ENCODE data around the gene ANXA2R.

The ANXA2R gene

DNA sequence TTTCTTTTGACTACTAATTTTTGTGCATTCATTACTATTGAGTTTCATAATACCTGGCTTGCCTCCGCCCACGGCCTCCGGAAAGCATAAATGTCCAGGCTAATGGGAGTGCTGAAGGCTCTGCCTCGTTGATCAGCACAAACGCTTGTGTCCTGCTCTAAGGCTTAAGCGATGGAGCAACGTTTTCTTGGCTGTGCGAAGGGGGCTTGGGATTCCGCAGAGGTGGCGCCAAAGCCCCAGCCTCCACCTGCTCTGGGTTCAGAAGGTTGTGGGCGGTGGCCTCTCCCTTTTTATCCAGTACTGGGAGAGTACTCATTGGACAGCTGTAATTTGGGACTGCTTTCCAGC lies 19.7 kb downstream of the ANXA2R start:
- H3K27me3 ChIP-seq (replicated peaks in 2 of 5; ENCODE audit: control insufficient read depth in 4 of 5, insufficient read depth in 5 of 5, low read length in 4 of 5): no peaks in the 10 kb centered on the region
- POLR2A ChIA-PET: interaction anchor here (1.0 to 5.0 kb wide), 5 partner anchors 11 to 71 kb away, joined by 4 to 35 read pairs (median 10); no protein-coding TSS in a partner anchor
- 1% methylated on average over 11 of the region's 11 CpGs for WGBS (ENCODE audit: insufficient coverage)
- H3K4me1 ChIP-seq (ENCODE audit: control extremely low read depth in 1 of 4, control insufficient read depth in 4 of 4, insufficient read depth in 4 of 4, low read length in 3 of 4): peaks cover 9 to 53% (median 29%) of the 10 kb centered on the region in 4 experiments
- CTCF ChIA-PET: interaction anchor here (0.6 to 9.3 kb wide), 11 partner anchors 8 to 71 kb away, joined by 3 to 82 read pairs (median 5); partner anchors contain the start of gene ANXA2R
- H3K27ac ChIP-seq (ENCODE audit: insufficient read depth in 1 of 2, low read depth in 1 of 2, low read length in 2 of 2, poor library complexity in 1 of 2, severe bottlenecking in 2 of 2): peak overlapping the region; percentile 96 to 98
- DNase-seq: no peak
- peak overlapping the region in 6 of 7 experiments; percentile 81 to 98 (median 88) for H3K4me3 ChIP-seq (ENCODE audit: control insufficient read depth in 1 of 7, extremely low read depth in 1 of 7, insufficient read depth in 4 of 7, low read depth in 2 of 7, low read length in 6 of 7)
- no peaks in the 10 kb centered on the region for H3K36me3 ChIP-seq (ENCODE audit: control insufficient read depth in 4 of 4, insufficient read depth in 4 of 4, low read length in 3 of 4)
- no peaks in the 10 kb centered on the region for H3K9me3 ChIP-seq (ENCODE audit: control extremely low read depth in 1 of 5, control insufficient read depth in 4 of 5, insufficient read depth in 2 of 5, low read depth in 1 of 5, low read length in 4 of 5)

DNA sequence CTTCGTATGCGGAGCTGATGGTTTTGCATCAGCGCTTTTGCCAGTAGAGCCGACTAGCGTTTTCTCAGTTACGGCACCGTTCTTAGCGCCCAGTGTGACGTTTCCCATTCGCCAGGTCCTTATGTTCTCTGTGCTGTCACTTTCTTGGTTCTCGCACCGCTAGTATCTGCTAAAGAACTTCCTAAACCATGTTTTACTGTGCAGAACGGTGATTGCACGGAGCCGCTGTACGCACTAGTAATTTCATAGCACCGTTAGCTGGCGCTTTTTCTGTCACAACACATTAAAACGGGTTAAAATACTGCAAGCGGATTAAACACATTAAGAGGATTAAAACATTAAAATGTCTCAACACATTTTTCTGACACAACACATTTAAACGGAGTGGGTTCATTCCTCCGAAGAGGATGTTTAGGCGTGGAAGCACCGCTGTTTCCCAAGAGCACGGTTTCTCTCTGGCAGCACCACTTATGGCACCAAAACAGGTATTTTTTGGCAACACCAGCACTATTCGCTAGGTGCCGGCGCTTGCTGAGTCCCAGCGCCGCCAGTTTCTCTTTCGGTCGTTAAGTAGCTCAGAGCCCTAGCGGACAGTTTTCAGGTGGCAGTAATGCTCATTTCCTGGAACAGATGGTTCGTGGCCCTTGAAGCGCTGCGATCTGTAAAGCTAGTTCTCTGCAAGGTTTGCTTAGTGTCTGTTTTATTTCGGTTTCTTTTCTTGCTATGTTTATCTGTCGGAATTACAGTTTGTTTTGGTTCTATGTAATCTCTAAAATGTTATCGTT lies 20.3 kb downstream of the ANXA2R start:
- CTCF ChIA-PET: interaction anchor here (0.6 to 9.3 kb wide), 15 partner anchors 9 to 109 kb away, joined by 3 to 82 read pairs (median 6); partner anchors contain the start of gene ANXA2R
- DNase-seq: peak; percentile 96 to 98 (median 97)
- POLR2A ChIA-PET: interaction anchor here (0.7 to 5.0 kb wide), 7 partner anchors 11 to 70 kb away, joined by 3 to 35 read pairs (median 10); no protein-coding TSS in a partner anchor
- Histone ChIP-seq H3K36me3 (ENCODE audit: control insufficient read depth in 4 of 4, insufficient read depth in 4 of 4, low read length in 3 of 4) (no peaks in the 10 kb centered on the region), H3K9me3 (ENCODE audit: control extremely low read depth in 1 of 5, control insufficient read depth in 4 of 5, insufficient read depth in 2 of 5, low read depth in 1 of 5, low read length in 4 of 5) (no peaks in the 10 kb centered on the region), H3K4me3 (ENCODE audit: control insufficient read depth in 1 of 7, extremely low read depth in 1 of 7, insufficient read depth in 4 of 7, low read depth in 2 of 7, low read length in 6 of 7) (peak overlapping the region; percentile 41 to 98 (median 86)), H3K27me3 (replicated peaks in 2 of 5; ENCODE audit: control insufficient read depth in 4 of 5, insufficient read depth in 5 of 5, low read length in 4 of 5) (no peaks in the 10 kb centered on the region), H3K4me1 (ENCODE audit: control extremely low read depth in 1 of 4, control insufficient read depth in 4 of 4, insufficient read depth in 4 of 4, low read length in 3 of 4) (peaks cover 9 to 55% (median 29%) of the 10 kb centered on the region in 4 experiments), H3K27ac (ENCODE audit: insufficient read depth in 1 of 2, low read depth in 1 of 2, low read length in 2 of 2, poor library complexity in 1 of 2, severe bottlenecking in 2 of 2) (peak overlapping the region; percentile 96 to 98)
- WGBS (ENCODE audit: insufficient coverage): 0% methylated on average over 31 of the region's 39 CpGs

DNA sequence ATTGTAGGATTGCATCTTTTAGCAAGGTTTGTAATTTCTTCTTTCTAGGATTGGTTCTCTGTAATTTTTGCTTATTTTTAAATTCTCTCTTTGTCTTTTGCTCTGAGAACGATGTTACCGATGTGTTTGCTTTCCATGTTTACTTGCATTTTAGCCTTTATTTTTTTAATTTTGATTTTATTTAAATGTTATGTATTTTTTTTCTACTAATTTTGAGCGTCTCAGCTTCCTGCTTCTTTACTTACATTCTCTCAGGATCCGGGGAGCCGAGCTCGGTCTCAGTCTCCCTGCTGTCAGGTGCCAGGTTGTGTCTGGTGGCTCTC lies 20.9 kb downstream of the ANXA2R start:
- Histone ChIP-seq H3K4me1 (ENCODE audit: control extremely low read depth in 1 of 4, control insufficient read depth in 4 of 4, insufficient read depth in 4 of 4, low read length in 3 of 4) (peaks cover 9 to 55% (median 29%) of the 10 kb centered on the region in 4 experiments), H3K4me3 (ENCODE audit: control insufficient read depth in 1 of 7, extremely low read depth in 1 of 7, insufficient read depth in 4 of 7, low read depth in 2 of 7, low read length in 6 of 7) (peak overlapping the region; percentile 41 to 98 (median 86)), H3K27me3 (replicated peaks in 2 of 5; ENCODE audit: control insufficient read depth in 4 of 5, insufficient read depth in 5 of 5, low read length in 4 of 5) (no peaks in the 10 kb centered on the region), H3K9me3 (ENCODE audit: control extremely low read depth in 1 of 5, control insufficient read depth in 4 of 5, insufficient read depth in 2 of 5, low read depth in 1 of 5, low read length in 4 of 5) (no peaks in the 10 kb centered on the region), H3K36me3 (ENCODE audit: control insufficient read depth in 4 of 4, insufficient read depth in 4 of 4, low read length in 3 of 4) (no peaks in the 10 kb centered on the region), H3K27ac (ENCODE audit: insufficient read depth in 1 of 2, low read depth in 1 of 2, low read length in 2 of 2, poor library complexity in 1 of 2, severe bottlenecking in 2 of 2) (peak overlapping the region; percentile 96 to 98)
- 0% methylated on average over 3 of the region's 6 CpGs for WGBS (ENCODE audit: insufficient coverage)
- POLR2A ChIA-PET: interaction anchor here (0.7 to 5.0 kb wide), 5 partner anchors 10 to 69 kb away, joined by 3 to 35 read pairs (median 12); no protein-coding TSS in a partner anchor
- no peak for DNase-seq
- CTCF ChIA-PET: interaction anchor here (0.7 to 9.3 kb wide), 15 partner anchors 10 to 110 kb away, joined by 3 to 82 read pairs (median 6); partner anchors contain the start of gene ANXA2R

DNA sequence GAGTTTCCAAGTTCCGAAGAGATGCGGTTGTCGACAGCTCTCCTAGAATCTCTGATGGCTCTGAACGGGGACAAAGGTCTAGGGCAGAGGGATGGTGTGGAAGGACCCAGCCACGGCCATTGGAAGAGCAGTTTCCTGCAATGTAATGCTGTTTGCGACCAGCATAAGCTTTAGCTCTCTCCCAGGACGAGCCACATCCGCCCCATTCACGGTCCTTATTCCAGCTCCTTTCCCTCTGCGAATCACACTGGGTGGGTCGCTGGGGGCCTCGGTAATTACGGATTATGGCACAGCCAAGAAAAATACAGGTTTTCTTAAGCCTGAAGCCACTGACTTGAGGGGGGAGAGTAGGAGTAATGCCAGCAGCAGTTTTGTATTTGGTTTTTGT lies 22.7 kb downstream of the ANXA2R start:
- CTCF ChIA-PET: interaction anchor here (0.9 to 9.3 kb wide), 7 partner anchors 10 to 466 kb away, joined by 3 to 82 read pairs (median 7); partner anchors contain the start of genes ANXA2R and TMEM267
- Histone ChIP-seq H3K36me3 (ENCODE audit: control insufficient read depth in 4 of 4, insufficient read depth in 4 of 4, low read length in 3 of 4) (peaks cover 0 to 3% (median 0%) of the 10 kb centered on the region in 4 experiments), H3K27me3 (replicated peaks in 2 of 5; ENCODE audit: control insufficient read depth in 4 of 5, insufficient read depth in 5 of 5, low read length in 4 of 5) (no peaks in the 10 kb centered on the region), H3K4me1 (ENCODE audit: control extremely low read depth in 1 of 4, control insufficient read depth in 4 of 4, insufficient read depth in 4 of 4, low read length in 3 of 4) (peaks cover 9 to 55% (median 29%) of the 10 kb centered on the region in 4 experiments), H3K9me3 (ENCODE audit: control extremely low read depth in 1 of 5, control insufficient read depth in 4 of 5, insufficient read depth in 2 of 5, low read depth in 1 of 5, low read length in 4 of 5) (no peaks in the 10 kb centered on the region), H3K27ac (ENCODE audit: insufficient read depth in 1 of 2, low read depth in 1 of 2, low read length in 2 of 2, poor library complexity in 1 of 2, severe bottlenecking in 2 of 2) (peak overlapping the region; percentile 96 to 98), H3K4me3 (ENCODE audit: control insufficient read depth in 1 of 7, extremely low read depth in 1 of 7, insufficient read depth in 4 of 7, low read depth in 2 of 7, low read length in 6 of 7) (peak overlapping the region; percentile 64 to 98 (median 88))
- POLR2A ChIA-PET: interaction anchor here (0.7 to 5.0 kb wide), 6 partner anchors 8 to 44 kb away, joined by 3 to 35 read pairs (median 8); no protein-coding TSS in a partner anchor
- WGBS (ENCODE audit: insufficient coverage): 2% methylated on average over 11 of the region's 13 CpGs
- peak in 2 of 3 donors; percentile 43 to 56 for DNase-seq

DNA sequence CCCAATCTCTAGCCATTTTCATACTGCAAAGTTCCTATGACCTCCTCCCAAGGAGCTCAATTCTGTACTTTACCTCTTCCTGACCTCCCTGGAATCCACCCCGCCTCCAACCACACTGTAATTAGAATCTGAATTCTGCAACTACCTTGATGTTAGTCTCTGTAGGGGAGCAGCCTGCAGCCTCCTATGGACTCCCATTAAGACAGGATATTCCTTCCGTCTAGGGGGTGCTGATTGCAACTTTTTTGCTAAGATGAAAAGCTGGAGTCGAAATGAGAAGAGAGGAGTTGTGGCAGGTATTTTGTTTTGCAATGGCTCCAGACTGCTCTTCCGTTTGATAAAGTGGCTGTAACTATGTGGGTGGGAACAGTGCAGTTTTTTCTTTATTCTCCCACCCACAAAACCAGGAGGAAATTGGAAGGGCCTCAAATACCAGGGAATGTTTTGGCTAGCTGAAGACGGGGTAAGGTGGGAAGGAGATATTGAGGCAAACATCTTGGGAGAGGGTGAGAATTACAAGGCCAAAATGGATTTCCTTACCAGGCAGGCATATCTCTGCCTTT lies 23.8 kb downstream of the ANXA2R start:
- WGBS (ENCODE audit: insufficient coverage): 79% methylated on average over 4 of the region's 5 CpGs
- Histone ChIP-seq H3K36me3 (ENCODE audit: control insufficient read depth in 4 of 4, insufficient read depth in 4 of 4, low read length in 3 of 4) (peaks cover 0 to 3% (median 0%) of the 10 kb centered on the region in 4 experiments), H3K27ac (ENCODE audit: insufficient read depth in 1 of 2, low read depth in 1 of 2, low read length in 2 of 2, poor library complexity in 1 of 2, severe bottlenecking in 2 of 2) (peak overlapping the region in 1 of 2 experiments; percentile 98), H3K4me3 (ENCODE audit: control insufficient read depth in 1 of 7, extremely low read depth in 1 of 7, insufficient read depth in 4 of 7, low read depth in 2 of 7, low read length in 6 of 7) (peak overlapping the region in 4 of 7 experiments; percentile 85 to 98 (median 88)), H3K4me1 (ENCODE audit: control extremely low read depth in 1 of 4, control insufficient read depth in 4 of 4, insufficient read depth in 4 of 4, low read length in 3 of 4) (peaks cover 11 to 57% (median 29%) of the 10 kb centered on the region in 4 experiments), H3K27me3 (replicated peaks in 2 of 5; ENCODE audit: control insufficient read depth in 4 of 5, insufficient read depth in 5 of 5, low read length in 4 of 5) (no peaks in the 10 kb centered on the region), H3K9me3 (ENCODE audit: control extremely low read depth in 1 of 5, control insufficient read depth in 4 of 5, insufficient read depth in 2 of 5, low read depth in 1 of 5, low read length in 4 of 5) (no peaks in the 10 kb centered on the region)
- DNase-seq: no peak
- POLR2A ChIA-PET: interaction anchor here (1.1 to 5.0 kb wide), 3 partner anchors 22 to 26 kb away, joined by 3 to 35 read pairs (median 4); no protein-coding TSS in a partner anchor
- CTCF ChIA-PET: interaction anchor here (1.0 to 9.3 kb wide), 7 partner anchors 8 to 467 kb away, joined by 3 to 82 read pairs (median 7); partner anchors contain the start of genes ANXA2R and TMEM267

DNA sequence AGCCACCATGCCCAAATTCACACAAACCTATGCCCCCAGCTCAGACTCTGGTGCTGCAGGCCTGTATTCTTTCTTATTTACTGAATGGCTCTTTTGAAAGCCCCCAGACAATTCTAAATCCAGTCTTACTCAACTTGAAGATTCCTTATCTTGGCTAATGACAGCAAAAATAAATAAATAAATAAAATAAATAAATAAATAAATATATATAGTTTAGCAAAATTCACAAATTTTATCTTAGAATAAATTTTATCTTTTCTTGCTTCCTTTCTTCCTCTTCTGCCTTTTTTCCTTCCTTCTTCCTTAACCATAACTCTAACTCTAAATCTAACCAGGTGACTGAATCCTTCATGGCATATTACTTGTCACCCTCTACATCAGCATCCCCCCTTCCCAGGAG lies 25.6 kb downstream of the ANXA2R start:
- no peaks in the 10 kb centered on the region for H3K27me3 ChIP-seq (replicated peaks in 2 of 5; ENCODE audit: control insufficient read depth in 4 of 5, insufficient read depth in 5 of 5, low read length in 4 of 5)
- no peak for DNase-seq
- ChIA-PET POLR2A (no interaction called here), CTCF (interaction anchor here (2.0 to 4.6 kb wide), 2 partner anchors 19 to 27 kb away, joined by 7 to 22 read pairs; no protein-coding TSS in a partner anchor)
- H3K9me3 ChIP-seq (ENCODE audit: control extremely low read depth in 1 of 5, control insufficient read depth in 4 of 5, insufficient read depth in 2 of 5, low read depth in 1 of 5, low read length in 4 of 5): no peaks in the 10 kb centered on the region
- H3K36me3 ChIP-seq (ENCODE audit: control insufficient read depth in 4 of 4, insufficient read depth in 4 of 4, low read length in 3 of 4): peaks cover 0 to 3% (median 0%) of the 10 kb centered on the region in 4 experiments
- no peak overlapping the region for H3K27ac ChIP-seq (ENCODE audit: insufficient read depth in 1 of 2, low read depth in 1 of 2, low read length in 2 of 2, poor library complexity in 1 of 2, severe bottlenecking in 2 of 2)
- H3K4me1 ChIP-seq (ENCODE audit: control extremely low read depth in 1 of 4, control insufficient read depth in 4 of 4, insufficient read depth in 4 of 4, low read length in 3 of 4): peaks cover 18 to 57% (median 39%) of the 10 kb centered on the region in 4 experiments
- no peak overlapping the region for H3K4me3 ChIP-seq (ENCODE audit: control insufficient read depth in 1 of 7, extremely low read depth in 1 of 7, insufficient read depth in 4 of 7, low read depth in 2 of 7, low read length in 6 of 7)
